ENCODE results near the gene ID4. TPM values are rescaled to one million over a fixed set of nuclear protein-coding genes. Genes with fewer than 3 reads are reported as not detected.
"Not testable (repeated sequence)": the region's sequence is repeated elsewhere in the genome, so short reads cannot be mapped to it uniquely, and the experiment has no call there.

ID4 gene
- total RNA-seq, 1 donor from 2014 or later: 17.3 TPM

- DNase-seq (ENCODE audit: low read depth): peak; percentile 80
Observed at GRCh38 chr6:19831358-19831757, 5.8 kb upstream of the ID4 start.

GRCh38 chr6:19833947-19834346 lies 3.2 kb upstream of the ID4 start:
- peak; percentile 42 for DNase-seq (ENCODE audit: low read depth)

GRCh38 chr6:19834858-19835257 lies 2.3 kb upstream of the ID4 start:
- peak; percentile 77 for DNase-seq (ENCODE audit: low read depth)

GRCh38 chr6:19835605-19836004 lies 1.6 kb upstream of the ID4 start:
- DNase-seq (ENCODE audit: low read depth): peak; percentile 54

- DNase-seq (ENCODE audit: low read depth): no peak
Observed at GRCh38 chr6:19837511-19838441, 606 bp downstream of the ID4 start.

GRCh38 chr6:19838442-19839236 lies 1.5 kb downstream of the ID4 start:
- DNase-seq (ENCODE audit: low read depth): peak; percentile 52

GRCh38 chr6:19839237-19839546 lies 2.0 kb downstream of the ID4 start:
- DNase-seq (ENCODE audit: low read depth): no peak

GRCh38 chr6:19839788-19840187 lies 2.6 kb downstream of the ID4 start:
- no peak for DNase-seq (ENCODE audit: low read depth)

GRCh38 chr6:19841181-19841580 lies 4.0 kb downstream of the ID4 start:
- no peak for DNase-seq (ENCODE audit: low read depth)

- no peak for DNase-seq (ENCODE audit: low read depth)
Observed at GRCh38 chr6:19842030-19842615, 5.0 kb downstream of the ID4 start.

- no peak for DNase-seq (ENCODE audit: low read depth)
Observed at GRCh38 chr6:19844689-19845088, 7.5 kb downstream of the ID4 start.

- no peak for DNase-seq (ENCODE audit: low read depth)
Observed at GRCh38 chr6:19845266-19846041, 8.3 kb downstream of the ID4 start.

GRCh38 chr6:19848465-19849029 lies 11.4 kb downstream of the ID4 start:
- no peak for DNase-seq (ENCODE audit: low read depth)

GRCh38 chr6:19849196-19849595 lies 12.0 kb downstream of the ID4 start:
- DNase-seq (ENCODE audit: low read depth): no peak

GRCh38 chr6:19849755-19850154 lies 12.6 kb downstream of the ID4 start:
- DNase-seq (ENCODE audit: low read depth): no peak

- DNase-seq (ENCODE audit: low read depth): peak; percentile 83
Observed at GRCh38 chr6:19851241-19852089, 14.3 kb downstream of the ID4 start.

GRCh38 chr6:19852090-19852457 lies 14.9 kb downstream of the ID4 start:
- DNase-seq (ENCODE audit: low read depth): no peak

GRCh38 chr6:19852927-19853326 lies 15.8 kb downstream of the ID4 start:
- no peak for DNase-seq (ENCODE audit: low read depth)

GRCh38 chr6:19854421-19855015 lies 17.3 kb downstream of the ID4 start:
- DNase-seq (ENCODE audit: low read depth): not testable (repeated sequence)

GRCh38 chr6:19855536-19855935 lies 18.4 kb downstream of the ID4 start:
- DNase-seq (ENCODE audit: low read depth): no peak
